GM19239 (cell line): ENCODE data around the gene MIS18BP1.

Source experiments
- DNase-seq: peaks from one replicate; pipeline ENCODE4 v3.0.0; 2011; ENCODE audit warnings: low spot score; ENCODE audit not compliant: insufficient read length
- FAIRE-seq: peaks from 2 replicates; lab custom pipeline; 2011; peaks lifted over from hg19 to GRCh38; lab: Jason Lieb, UNC

Gene MIS18BP1

GRCh38 chr14:45169906-45170305, 83.1 kb downstream of the MIS18BP1 start:
- no peak for FAIRE-seq

GRCh38 chr14:45156067-45156466, 96.9 kb downstream of the MIS18BP1 start:
- no peak for FAIRE-seq
- no peak for DNase-seq

More at GRCh38 chr14:45169906-45170305, 83.1 kb downstream of the MIS18BP1 start:
- DNase-seq: no peak
